ENCODE results near the gene SORBS2. TPM values are rescaled to one million over a fixed set of nuclear protein-coding genes. Genes with fewer than 3 reads are reported as not detected.

SORBS2 gene
- total and polyA plus RNA-seq, 2 donors (not counting 3 experiments of a cell fraction or from before 2014, with no cell fraction given), result 69.8 to 82.5 TPM

- no peak for DNase-seq (ENCODE audit: low read depth, low spot score)
- no peak overlapping the region for H2AFZ ChIP-seq (ENCODE audit: low read depth, low read length)
- no peak overlapping the region for H3K9ac ChIP-seq (replicated peaks; ENCODE audit: extremely low read depth, insufficient read depth, low read length)
- no TSS peak for BruUV-seq (replicated peaks)
- no peaks in the 10 kb centered on the region for H3K36me3 ChIP-seq (ENCODE audit: control insufficient read depth in 2 of 2, extremely low read depth in 1 of 2, insufficient read depth in 2 of 2, low read length in 2 of 2)
- no peak overlapping the region for H3K27ac ChIP-seq (ENCODE audit: insufficient read depth, low read depth, low read length)
- H4K20me1 ChIP-seq (replicated peaks; ENCODE audit: control insufficient read depth, extremely low read depth, insufficient read depth, low read length), result no peaks in the 10 kb centered on the region
- dilution Hi-C loops (cut with MboI; ENCODE audit: extremely low pct_ligation_motif_present, low sequenced_read_pairs) (no loop called here), intact Hi-C loops (cut with micrococcal nuclease) (no loop called here)
- H3K4me1 ChIP-seq (ENCODE audit: control insufficient read depth, extremely low read depth, insufficient read depth, low read length), result peaks cover 9% of the 10 kb centered on the region
- H3K4me2 ChIP-seq (ENCODE audit: insufficient read depth, low read length), result no peak overlapping the region
- H3K9me1 ChIP-seq (replicated peaks; ENCODE audit: control insufficient read depth, extremely low read depth, insufficient read depth, low read length), result no peaks in the 10 kb centered on the region
- FAIRE-seq, result no peak
- no peaks in the 10 kb centered on the region for H3K79me2 ChIP-seq (ENCODE audit: control insufficient read depth, insufficient read depth, low read length)
- TF ChIP-seq EZH2 (IDR thresholded peaks at IDR 0.05; ENCODE audit: borderline replicate concordance, low read depth, low read length, severe bottlenecking), result no peak
- TF ChIP-seq GATA2 (IDR thresholded peaks at IDR 0.05; ENCODE audit: insufficient read depth, insufficient read length, low read depth, low read length), result no peak
- no peak for TF ChIP-seq CTCF (IDR thresholded peaks at IDR 0.05; ENCODE audit: extremely low read depth in 1 of 2, insufficient read depth in 1 of 2, low read depth in 1 of 2, low read length in 2 of 2)
- TF ChIP-seq MAX (IDR thresholded peaks at IDR 0.05; ENCODE audit: insufficient read depth, insufficient read length), result no peak
- no peak for TF ChIP-seq FOS (IDR thresholded peaks at IDR 0.05; ENCODE audit: borderline replicate concordance, insufficient read depth, low read length)
- TF ChIP-seq MYC (IDR thresholded peaks at IDR 0.05; ENCODE audit: low read depth, low read length), result no peak
- TF ChIP-seq POLR2A (IDR thresholded peaks at IDR 0.05; ENCODE audit: low read depth, low read length), result no peak
- no peak for TF ChIP-seq JUN (IDR thresholded peaks at IDR 0.05; ENCODE audit: borderline replicate concordance, insufficient read depth, insufficient read length, low read depth)
- no peak for TF ChIP-seq POLR2AphosphoS5 (IDR thresholded peaks at IDR 0.05; ENCODE audit: insufficient read depth, low read depth, low read length)
- CTCF ChIA-PET, result interaction anchor here (2.2 kb wide), 1 partner anchor 212 kb away, joined by 6 read pairs; no protein-coding TSS in a partner anchor
- H3K9me3 ChIP-seq (replicated peaks; ENCODE audit: control insufficient read depth, insufficient read depth, low read length), result no peaks in the 10 kb centered on the region
- H3K4me3 ChIP-seq (replicated peaks in 1 of 3; ENCODE audit: insufficient read depth in 1 of 3, low read depth in 1 of 3, low read length in 3 of 3), result no peak overlapping the region
- no peaks in the 10 kb centered on the region for H3K27me3 ChIP-seq (ENCODE audit: control insufficient read depth in 2 of 2, insufficient read depth in 2 of 2, low read length in 2 of 2)
- POLR2A ChIA-PET, result no interaction called here
Measured at GRCh38 chr4:185826381-185826780, 14.4 kb upstream of the SORBS2 start.

Measured in endothelial cell of umbilical vein (primary cell).